Heart left ventricle (tissue), 13 donors: Measurements from ENCODE around the gene YJEFN3.

Experiments
- POLR2A ChIP-seq, 2 donors: fragments of 450-650 bp; IDR thresholded peaks; one replicate each; pipeline ENCODE4 v1.6.1; 2017; ENCODE audit warnings: antibody characterized with exemption in 2 of 2, mild to moderate bottlenecking in 2 of 2, moderate library complexity in 2 of 2
- TF ChIP-seq, protein P1 (sequence below), 12 donors: fragments of 200-600 bp; sonication (generic) in 4 of 12; IDR thresholded peaks; one replicate each; pipeline versions ENCODE4 v1.5.0 to v1.8.0; 2018 to 2022; ENCODE audit warnings: antibody characterized with exemption in 12 of 12, mild to moderate bottlenecking in 5 of 12
- donor health status: ischemic (EF 13 %, LVEDD 7.1; RV severe dilation, severe dysfunction).
- donor health status: DM: no; HTN: yes; CAD: no.
- donor health status: DM: no; HTN: no; CAD: no.
- donor health status: ischemic (EF 25% LVEDD 6.9; RV normal size, moderate dysfunction).
- donor health status: ischemic (EF 25% LVEDD 5.7; RV mildly dilated, moderate dysfunction).
- donor health status: ischemic (EF 35%, LVEDD 5.7; RV mildly dilated, moderate dysfunction).
- donor health status: nonischemic (EF 11% LVEDD 7.7; RV severe dilation, severe dysfunction).
- donor health status: DM: yes; HTN: yes; CAD: no.
- donor health status: PGD.
- donor health status: ischemic (EF 29% LVEDD 5.4; RV normal size, mild dysfunction).
- donor health status: nonischemic (EF 23%, LVEDD 6.1; RV moderate dilation, normal function).

DNA sequence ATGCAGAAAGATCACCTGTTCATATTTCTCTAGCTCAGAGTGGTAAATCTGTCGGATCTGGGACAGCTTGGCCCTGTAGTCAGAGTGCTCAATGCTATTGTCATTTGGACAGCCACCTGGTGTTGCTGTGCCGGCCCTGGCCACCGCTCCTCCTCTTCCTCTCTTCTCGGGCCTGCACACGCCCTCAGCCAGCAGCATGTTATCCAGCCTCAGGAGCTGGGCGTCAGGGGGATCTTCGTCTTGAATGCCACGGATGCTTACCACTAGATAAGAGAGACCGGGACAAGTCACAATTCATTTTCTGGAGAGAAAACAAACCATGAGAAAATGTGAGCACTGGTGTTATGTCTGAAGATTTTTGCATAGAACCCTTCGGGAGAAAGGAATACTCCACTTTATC is 41.9 kb downstream of the YJEFN3 start:
- TF ChIP-seq, protein P1, sequence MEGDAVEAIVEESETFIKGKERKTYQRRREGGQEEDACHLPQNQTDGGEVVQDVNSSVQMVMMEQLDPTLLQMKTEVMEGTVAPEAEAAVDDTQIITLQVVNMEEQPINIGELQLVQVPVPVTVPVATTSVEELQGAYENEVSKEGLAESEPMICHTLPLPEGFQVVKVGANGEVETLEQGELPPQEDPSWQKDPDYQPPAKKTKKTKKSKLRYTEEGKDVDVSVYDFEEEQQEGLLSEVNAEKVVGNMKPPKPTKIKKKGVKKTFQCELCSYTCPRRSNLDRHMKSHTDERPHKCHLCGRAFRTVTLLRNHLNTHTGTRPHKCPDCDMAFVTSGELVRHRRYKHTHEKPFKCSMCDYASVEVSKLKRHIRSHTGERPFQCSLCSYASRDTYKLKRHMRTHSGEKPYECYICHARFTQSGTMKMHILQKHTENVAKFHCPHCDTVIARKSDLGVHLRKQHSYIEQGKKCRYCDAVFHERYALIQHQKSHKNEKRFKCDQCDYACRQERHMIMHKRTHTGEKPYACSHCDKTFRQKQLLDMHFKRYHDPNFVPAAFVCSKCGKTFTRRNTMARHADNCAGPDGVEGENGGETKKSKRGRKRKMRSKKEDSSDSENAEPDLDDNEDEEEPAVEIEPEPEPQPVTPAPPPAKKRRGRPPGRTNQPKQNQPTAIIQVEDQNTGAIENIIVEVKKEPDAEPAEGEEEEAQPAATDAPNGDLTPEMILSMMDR (IDR thresholded peaks at IDR 0.05) = no peak
- no peak for TF ChIP-seq POLR2A (IDR thresholded peaks at IDR 0.05)
